ENCODE results near the gene ARHGAP18. TPM values are rescaled to one million over a fixed set of nuclear protein-coding genes. Genes with fewer than 3 reads are reported as not detected.

ARHGAP18 gene
- total and polyA plus RNA-seq, 5 donors, result 3.0 to 6.5 (median 5.5) TPM

DNA sequence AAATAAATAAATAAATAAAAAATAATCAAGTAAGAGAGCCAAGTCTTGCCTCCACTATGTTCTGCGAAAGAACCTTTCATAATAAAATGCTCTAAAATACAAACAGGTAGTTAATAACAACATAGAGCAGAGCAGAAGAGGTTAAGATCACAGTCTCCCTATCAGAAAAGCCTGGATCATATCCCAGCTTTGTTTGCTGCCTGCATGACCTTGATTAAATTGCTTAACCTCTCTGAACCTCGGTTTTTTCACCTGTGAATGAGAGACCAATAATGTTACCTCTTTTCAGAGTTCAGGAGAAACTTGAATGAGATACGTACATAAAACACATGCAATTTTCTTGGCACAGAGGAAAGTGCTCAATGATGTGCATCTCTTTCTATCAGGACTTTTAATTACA is 44.4 kb downstream of the ARHGAP18 start:
- DNase-seq (no peak), ATAC-seq (no peak)
- WGBS, result 72% methylated on average over 3 of the region's 3 CpGs
- Histone ChIP-seq H3K4me1 (ENCODE audit: control insufficient read depth, insufficient read depth, low read length) (peaks cover 14% of the 10 kb centered on the region), H3K27me3 (ENCODE audit: control insufficient read depth, insufficient read depth) (no peaks in the 10 kb centered on the region), H3K27ac (ENCODE audit: low read length) (no peak overlapping the region), H3K9me3 (ENCODE audit: control insufficient read depth, low read length) (no peaks in the 10 kb centered on the region), H3K4me3 (ENCODE audit: low read length) (no peak overlapping the region)
- intact Hi-C loops (cut with DNase I), result no loop called here

DNA sequence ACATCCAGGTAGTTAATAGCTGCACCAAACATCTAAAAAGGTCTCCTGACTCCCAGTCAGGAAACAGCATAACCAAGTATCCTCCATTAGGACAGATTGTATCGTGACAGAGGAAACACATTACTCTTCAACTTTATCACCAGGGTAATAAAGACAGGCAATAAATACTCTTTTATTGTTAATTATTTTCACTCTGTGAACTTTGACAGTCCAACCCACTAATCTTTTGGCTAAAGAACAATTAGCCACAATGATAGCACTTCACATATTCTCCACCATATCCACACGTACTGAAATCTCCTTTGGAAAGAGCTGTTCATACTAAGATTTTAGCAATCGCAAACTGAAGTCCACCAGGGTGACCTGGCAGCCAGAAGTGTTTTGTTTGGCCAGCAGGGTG is 46.4 kb downstream of the ARHGAP18 start:
- Histone ChIP-seq H3K4me3 (ENCODE audit: low read length) (no peak overlapping the region), H3K27ac (ENCODE audit: low read length) (no peak overlapping the region), H3K4me1 (ENCODE audit: control insufficient read depth, insufficient read depth, low read length) (peaks cover 12% of the 10 kb centered on the region), H3K9me3 (ENCODE audit: control insufficient read depth, low read length) (no peaks in the 10 kb centered on the region), H3K27me3 (ENCODE audit: control insufficient read depth, insufficient read depth) (no peaks in the 10 kb centered on the region)
- no peak for DNase-seq
- WGBS, result 32% methylated on average over 3 of the region's 3 CpGs
- intact Hi-C loops (cut with DNase I), result no loop called here
- peak in 1 of 2 donors; percentile 24 for ATAC-seq

DNA sequence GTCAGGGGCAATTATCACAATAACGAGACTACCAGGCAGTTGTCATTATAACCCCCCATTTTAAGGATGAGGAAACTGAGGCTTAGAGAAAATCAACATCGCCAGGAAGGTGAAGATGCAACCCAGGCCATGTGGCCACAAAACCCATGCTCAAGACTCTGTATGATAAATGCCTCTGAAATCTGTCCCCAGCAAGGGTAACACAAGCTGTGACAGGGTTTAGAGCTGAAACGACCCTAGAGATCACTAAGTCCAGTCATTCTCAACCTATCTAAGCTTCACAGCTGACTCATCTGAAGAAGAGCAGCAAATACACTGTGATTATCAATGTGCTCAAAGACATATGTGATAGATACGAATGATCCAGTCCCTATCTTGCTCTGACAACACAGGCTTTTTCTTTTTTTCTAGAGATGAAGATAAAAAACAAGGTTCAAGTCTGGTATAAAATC is 47.0 kb downstream of the ARHGAP18 start:
- H3K9me3 ChIP-seq (ENCODE audit: control insufficient read depth, low read length), result no peaks in the 10 kb centered on the region
- H3K4me1 ChIP-seq (ENCODE audit: control insufficient read depth, insufficient read depth, low read length), result peaks cover 11% of the 10 kb centered on the region
- H3K27ac ChIP-seq (ENCODE audit: low read length), result no peak overlapping the region
- intact Hi-C loops (cut with DNase I), result no loop called here
- DNase-seq (no peak), ATAC-seq (no peak)
- H3K4me3 ChIP-seq (ENCODE audit: low read length), result no peak overlapping the region
- WGBS, result 85% methylated on average over 4 of the region's 4 CpGs
- no peaks in the 10 kb centered on the region for H3K27me3 ChIP-seq (ENCODE audit: control insufficient read depth, insufficient read depth)

DNA sequence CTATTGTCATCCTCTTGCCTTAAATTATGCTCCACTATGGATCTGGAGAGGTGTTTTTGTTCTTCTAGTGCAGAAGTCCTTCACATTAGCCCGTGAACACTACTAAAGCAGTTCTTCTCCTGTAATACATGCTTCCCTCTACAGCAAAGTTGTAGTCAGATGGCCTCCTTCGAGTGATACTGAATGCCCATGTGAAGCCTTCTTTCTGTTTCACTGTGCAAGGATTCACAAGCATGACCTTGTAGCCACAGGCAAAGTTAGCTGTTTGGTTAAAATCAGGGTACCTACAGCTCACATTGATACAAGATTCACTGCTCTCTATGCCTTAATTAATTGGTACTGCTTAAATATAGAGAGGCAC is 47.6 kb downstream of the ARHGAP18 start:
- no peaks in the 10 kb centered on the region for H3K9me3 ChIP-seq (ENCODE audit: control insufficient read depth, low read length)
- DNase-seq (no peak), ATAC-seq (no peak)
- no peak overlapping the region for H3K27ac ChIP-seq (ENCODE audit: low read length)
- WGBS, result 81% methylated on average over 2 of the region's 2 CpGs
- H3K27me3 ChIP-seq (ENCODE audit: control insufficient read depth, insufficient read depth), result no peaks in the 10 kb centered on the region
- H3K4me3 ChIP-seq (ENCODE audit: low read length), result no peak overlapping the region
- intact Hi-C loops (cut with DNase I), result no loop called here
- H3K4me1 ChIP-seq (ENCODE audit: control insufficient read depth, insufficient read depth, low read length), result peaks cover 9% of the 10 kb centered on the region

DNA sequence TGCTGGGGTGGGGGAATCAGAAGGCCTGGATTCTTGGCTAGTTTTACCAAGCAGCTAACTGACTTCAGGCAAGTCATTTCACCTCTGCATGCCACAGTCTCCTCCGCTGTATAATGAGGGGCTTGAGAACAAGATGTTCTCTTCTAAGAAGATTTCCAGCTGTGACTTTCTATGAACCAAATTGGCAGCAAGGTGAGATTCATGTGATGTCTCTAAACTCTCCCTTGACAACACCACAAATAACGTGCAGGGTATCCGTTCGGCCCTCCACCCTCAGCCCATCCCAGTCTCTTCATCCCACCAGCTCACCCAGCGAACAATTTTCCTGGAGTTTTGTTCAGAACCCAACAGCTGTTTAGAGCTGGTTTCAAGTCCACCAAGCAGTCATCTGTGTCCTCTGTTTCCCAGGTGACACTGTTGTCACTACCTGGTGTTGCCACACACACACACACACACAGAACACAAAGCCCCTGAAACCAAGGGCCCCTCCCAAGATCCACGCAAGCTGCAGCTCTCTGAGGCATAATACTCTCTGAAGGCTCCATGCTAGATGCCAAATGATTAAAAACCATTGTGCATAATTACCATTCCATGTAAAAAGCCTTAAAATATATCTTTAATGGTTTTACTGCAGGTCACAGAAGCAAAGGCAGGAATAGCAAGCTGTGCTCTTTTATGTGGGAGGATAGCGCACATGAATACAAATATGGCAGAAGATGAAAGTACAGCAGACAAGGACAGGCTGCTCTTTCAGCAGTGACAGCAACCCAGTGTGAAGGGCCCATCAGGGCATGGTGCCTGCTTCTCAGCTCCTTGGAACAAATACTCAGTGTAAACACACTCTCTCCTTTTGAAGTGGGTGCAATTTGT is 48.2 kb downstream of the ARHGAP18 start:
- DNase-seq (peak in 1 of 3 donors; percentile 27), ATAC-seq (no peak)
- intact Hi-C loops (cut with DNase I), result no loop called here
- Histone ChIP-seq H3K27ac (ENCODE audit: low read length) (peak overlapping the region; percentile 43), H3K4me1 (ENCODE audit: control insufficient read depth, insufficient read depth, low read length) (peaks cover 9% of the 10 kb centered on the region), H3K27me3 (ENCODE audit: control insufficient read depth, insufficient read depth) (no peaks in the 10 kb centered on the region), H3K9me3 (ENCODE audit: control insufficient read depth, low read length) (no peaks in the 10 kb centered on the region), H3K4me3 (ENCODE audit: low read length) (no peak overlapping the region)
- 83% methylated on average over 7 of the region's 7 CpGs for WGBS

DNA sequence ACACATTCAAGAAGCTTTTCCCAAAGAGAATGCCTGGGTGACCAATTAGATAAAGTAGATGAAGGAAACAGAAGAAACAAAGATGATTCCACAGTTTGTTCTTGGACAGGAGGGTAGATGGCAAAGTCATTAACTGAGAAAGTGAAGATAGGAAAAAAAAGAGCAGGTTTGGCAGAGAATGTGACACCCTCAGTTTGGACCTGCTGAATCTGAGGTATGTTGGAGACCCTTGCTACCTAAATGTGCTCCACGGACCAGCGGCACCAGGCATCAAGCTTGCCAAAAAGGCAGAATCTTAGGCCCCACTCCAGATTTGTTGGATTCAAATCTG is 49.7 kb downstream of the ARHGAP18 start:
- Histone ChIP-seq H3K9me3 (ENCODE audit: control insufficient read depth, low read length) (no peaks in the 10 kb centered on the region), H3K4me3 (ENCODE audit: low read length) (peak overlapping the region; percentile 70), H3K27ac (ENCODE audit: low read length) (peak overlapping the region; percentile 91), H3K27me3 (ENCODE audit: control insufficient read depth, insufficient read depth) (no peaks in the 10 kb centered on the region), H3K4me1 (ENCODE audit: control insufficient read depth, insufficient read depth, low read length) (peaks cover 9% of the 10 kb centered on the region)
- WGBS, result 58% methylated on average over 2 of the region's 2 CpGs
- ATAC-seq (no peak), DNase-seq (peak in 1 of 3 donors; percentile 25)
- intact Hi-C loops (cut with DNase I), result no loop called here

DNA sequence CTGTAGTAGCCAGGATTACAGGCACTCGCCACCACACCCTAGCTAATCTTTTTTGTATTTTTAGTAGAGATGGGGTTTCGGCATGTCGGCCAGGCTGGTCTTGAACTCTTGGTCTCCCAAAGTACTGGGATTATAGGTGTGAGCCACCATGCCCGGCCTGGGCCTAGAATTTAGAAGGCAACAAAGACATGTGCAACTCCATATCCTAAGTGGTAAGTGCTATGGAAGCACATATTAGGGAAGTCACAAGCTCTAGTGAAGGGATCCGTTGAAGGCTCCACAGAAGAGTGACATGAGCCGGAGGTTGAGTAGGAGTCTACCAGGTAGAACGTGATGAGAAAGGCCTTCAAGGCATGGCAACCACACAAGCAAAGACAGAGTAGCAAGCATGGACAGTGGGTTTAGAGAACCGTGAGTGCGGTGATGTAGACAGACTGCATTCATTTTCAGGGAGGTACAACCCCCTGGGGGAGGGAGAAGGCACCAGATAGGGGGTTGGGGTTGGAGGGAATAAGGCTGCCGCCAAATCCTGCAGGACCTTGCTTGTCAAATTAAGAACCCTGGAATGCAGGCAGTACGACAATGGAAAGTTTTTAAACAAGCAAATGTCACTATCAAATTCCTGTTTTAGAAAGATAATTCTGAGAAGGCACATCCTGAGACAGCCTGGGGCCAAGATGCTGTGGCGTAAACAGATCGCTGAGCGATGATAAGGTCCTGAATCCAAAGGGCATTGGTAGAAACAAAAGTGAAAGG is 50.2 kb downstream of the ARHGAP18 start:
- Histone ChIP-seq H3K9me3 (ENCODE audit: control insufficient read depth, low read length) (no peaks in the 10 kb centered on the region), H3K4me1 (ENCODE audit: control insufficient read depth, insufficient read depth, low read length) (peaks cover 9% of the 10 kb centered on the region), H3K27me3 (ENCODE audit: control insufficient read depth, insufficient read depth) (no peaks in the 10 kb centered on the region), H3K4me3 (ENCODE audit: low read length) (peak overlapping the region; percentile 70), H3K27ac (ENCODE audit: low read length) (peak overlapping the region; percentile 96)
- peak in 1 of 3 donors; percentile 54 for DNase-seq
- intact Hi-C loops (cut with DNase I), result no loop called here
- WGBS, result 67% methylated on average over 14 of the region's 14 CpGs
- peak; percentile 80 to 91 for ATAC-seq

DNA sequence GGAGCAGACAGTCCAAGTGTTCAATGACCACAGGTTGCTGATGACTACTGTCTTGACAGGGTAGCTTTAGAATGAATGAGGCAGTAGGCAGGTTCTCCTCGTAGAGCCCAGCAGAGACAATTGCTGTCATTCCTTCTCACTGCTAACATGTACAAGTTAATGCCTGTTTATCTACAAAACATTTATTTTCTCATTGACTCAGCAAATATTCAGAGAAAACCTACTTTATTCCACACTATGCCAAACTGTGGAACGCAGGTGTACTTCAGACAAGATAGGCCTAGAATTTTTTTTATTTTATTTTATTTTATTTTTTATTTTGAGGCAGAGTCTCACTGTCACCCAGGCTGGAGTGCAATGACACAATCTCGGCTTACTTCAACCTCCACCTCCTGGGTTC is 50.8 kb downstream of the ARHGAP18 start:
- no peak for DNase-seq
- Histone ChIP-seq H3K4me3 (ENCODE audit: low read length) (no peak overlapping the region), H3K27me3 (ENCODE audit: control insufficient read depth, insufficient read depth) (no peaks in the 10 kb centered on the region), H3K27ac (ENCODE audit: low read length) (no peak overlapping the region), H3K9me3 (ENCODE audit: control insufficient read depth, low read length) (no peaks in the 10 kb centered on the region), H3K4me1 (ENCODE audit: control insufficient read depth, insufficient read depth, low read length) (peaks cover 9% of the 10 kb centered on the region)
- intact Hi-C loops (cut with DNase I), result no loop called here
- ATAC-seq, result no peak
- 91% methylated on average over 3 of the region's 3 CpGs for WGBS

DNA sequence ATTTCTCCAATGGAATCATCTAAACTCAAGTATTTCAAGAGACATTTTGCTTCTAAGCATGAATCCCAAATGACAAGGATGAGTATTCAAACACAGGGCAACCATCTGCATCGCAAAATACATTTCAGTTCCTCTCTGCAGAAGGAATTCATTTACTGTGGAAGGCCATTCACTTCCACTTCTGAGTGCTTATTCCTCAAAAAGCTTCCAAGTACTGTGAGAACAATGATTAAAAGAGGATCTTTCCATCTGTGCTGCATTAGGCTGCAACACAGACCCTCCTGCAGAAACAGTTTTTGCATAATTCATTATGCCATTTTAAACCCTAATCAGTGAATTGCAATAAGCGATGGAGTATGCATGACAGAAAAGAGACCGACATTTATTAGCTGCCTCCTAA is 52.5 kb downstream of the ARHGAP18 start:
- DNase-seq, result no peak
- intact Hi-C loops (cut with DNase I), result no loop called here
- 91% methylated on average over 3 of the region's 3 CpGs for WGBS
- Histone ChIP-seq H3K9me3 (ENCODE audit: control insufficient read depth, low read length) (no peaks in the 10 kb centered on the region), H3K27ac (ENCODE audit: low read length) (no peak overlapping the region), H3K4me3 (ENCODE audit: low read length) (no peak overlapping the region), H3K4me1 (ENCODE audit: control insufficient read depth, insufficient read depth, low read length) (peaks cover 9% of the 10 kb centered on the region), H3K27me3 (ENCODE audit: control insufficient read depth, insufficient read depth) (no peaks in the 10 kb centered on the region)
- ATAC-seq, result no peak

DNA sequence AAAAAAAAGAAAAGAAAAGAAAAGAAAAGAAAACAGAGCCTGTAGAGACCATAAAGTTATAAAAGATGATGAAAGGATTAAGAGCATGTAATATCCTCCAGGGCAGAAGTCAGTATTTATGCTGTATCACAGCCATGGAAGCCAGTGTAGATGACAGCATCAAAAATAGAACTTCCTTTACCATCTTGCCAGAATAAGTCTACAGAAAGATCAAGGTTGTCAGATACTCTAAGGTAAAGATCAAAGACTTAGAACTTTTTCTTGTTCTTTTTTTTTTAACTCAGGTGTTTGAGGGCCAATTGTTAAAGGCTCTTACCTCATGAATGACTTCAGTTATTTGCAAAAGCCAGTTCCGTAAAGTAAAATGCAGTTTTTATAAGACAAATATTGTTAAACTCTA is 54.6 kb downstream of the ARHGAP18 start:
- no peaks in the 10 kb centered on the region for H3K27me3 ChIP-seq (ENCODE audit: control insufficient read depth, insufficient read depth)
- intact Hi-C loops (cut with DNase I), result no loop called here
- no peak overlapping the region for H3K27ac ChIP-seq (ENCODE audit: low read length)
- DNase-seq, result no peak
- no peaks in the 10 kb centered on the region for H3K9me3 ChIP-seq (ENCODE audit: control insufficient read depth, low read length)
- no peak overlapping the region for H3K4me3 ChIP-seq (ENCODE audit: low read length)
- 100% methylated on average over 1 of the region's 1 CpG for WGBS
- no peak for ATAC-seq
- H3K4me1 ChIP-seq (ENCODE audit: control insufficient read depth, insufficient read depth, low read length), result no peaks in the 10 kb centered on the region

DNA sequence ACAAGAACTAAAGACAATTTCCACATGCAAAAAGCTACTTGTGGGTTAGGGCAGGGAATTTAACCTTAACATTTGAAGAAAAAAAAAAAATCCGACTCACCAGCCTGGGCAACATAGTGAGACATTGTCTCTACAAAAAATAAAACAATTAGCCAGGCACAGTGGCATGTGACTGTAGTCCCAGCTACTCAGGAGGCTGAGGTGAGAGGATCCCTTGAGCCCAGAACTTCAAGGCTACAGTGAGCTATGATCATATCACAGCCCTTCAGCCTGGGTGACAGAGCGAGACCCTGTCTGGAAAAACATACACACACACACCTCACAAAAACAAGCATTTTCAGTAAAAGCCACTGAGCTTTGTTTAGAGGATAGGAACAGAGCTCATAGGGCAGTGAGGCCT is 56.2 kb downstream of the ARHGAP18 start:
- intact Hi-C loops (cut with DNase I), result no loop called here
- DNase-seq, result no peak
- H3K27ac ChIP-seq (ENCODE audit: low read length), result no peak overlapping the region
- H3K27me3 ChIP-seq (ENCODE audit: control insufficient read depth, insufficient read depth), result no peaks in the 10 kb centered on the region
- H3K4me3 ChIP-seq (ENCODE audit: low read length), result no peak overlapping the region
- 87% methylated on average over 2 of the region's 2 CpGs for WGBS
- no peaks in the 10 kb centered on the region for H3K4me1 ChIP-seq (ENCODE audit: control insufficient read depth, insufficient read depth, low read length)
- no peaks in the 10 kb centered on the region for H3K9me3 ChIP-seq (ENCODE audit: control insufficient read depth, low read length)
- ATAC-seq, result no peak
